ENCODE results near the gene RHBG.

DNA sequence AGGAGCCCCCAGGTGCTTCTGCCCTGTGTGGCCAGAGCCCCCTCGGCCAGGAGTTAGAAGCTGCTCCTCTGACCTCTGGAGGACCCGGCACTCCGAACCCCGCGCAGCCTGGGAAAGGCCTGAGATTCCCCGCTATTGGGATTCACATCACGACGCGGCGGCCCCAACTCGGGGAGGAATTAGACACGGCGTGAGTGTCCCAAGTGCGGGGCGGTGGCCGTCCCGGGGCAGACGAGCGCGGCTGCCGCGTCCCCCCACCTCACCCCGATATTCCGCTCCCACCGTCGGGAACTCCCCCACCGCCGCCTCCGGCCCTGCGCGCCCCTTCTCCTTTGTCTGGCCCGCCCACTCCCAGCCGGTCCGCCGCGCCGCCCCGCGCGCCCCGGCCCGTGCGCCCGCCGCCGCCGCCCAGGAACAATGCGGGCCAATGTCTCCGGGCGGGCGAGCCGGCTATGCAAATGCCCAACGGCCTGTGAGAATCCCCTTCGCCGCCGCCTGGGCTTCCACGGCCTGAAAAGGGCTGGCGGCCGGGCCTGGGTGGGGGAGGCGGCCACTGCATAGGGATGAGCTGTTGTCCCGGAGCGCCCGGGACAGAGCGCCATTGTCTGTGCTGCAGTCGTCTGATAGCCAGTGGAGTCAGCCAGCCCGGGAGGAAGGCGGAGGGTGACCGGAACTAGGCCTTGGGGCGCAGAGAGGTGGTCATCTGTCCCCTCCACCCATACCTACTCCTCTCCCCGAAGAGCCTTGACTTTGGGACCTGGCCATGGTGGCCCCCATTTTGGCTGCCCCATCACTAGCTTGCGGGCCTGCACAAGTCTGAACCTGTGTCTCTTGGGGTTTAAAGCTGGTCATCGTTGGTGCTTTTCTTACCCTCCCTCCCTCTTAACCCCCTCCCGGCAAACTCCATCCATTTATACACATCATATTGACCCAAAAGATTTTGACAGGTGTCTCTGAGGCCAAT lies 19.4 kb downstream of the RHBG start:
- no peak for TF ChIP-seq POLR2A (IDR thresholded peaks at IDR 0.05)
- TF ChIP-seq, protein P1, sequence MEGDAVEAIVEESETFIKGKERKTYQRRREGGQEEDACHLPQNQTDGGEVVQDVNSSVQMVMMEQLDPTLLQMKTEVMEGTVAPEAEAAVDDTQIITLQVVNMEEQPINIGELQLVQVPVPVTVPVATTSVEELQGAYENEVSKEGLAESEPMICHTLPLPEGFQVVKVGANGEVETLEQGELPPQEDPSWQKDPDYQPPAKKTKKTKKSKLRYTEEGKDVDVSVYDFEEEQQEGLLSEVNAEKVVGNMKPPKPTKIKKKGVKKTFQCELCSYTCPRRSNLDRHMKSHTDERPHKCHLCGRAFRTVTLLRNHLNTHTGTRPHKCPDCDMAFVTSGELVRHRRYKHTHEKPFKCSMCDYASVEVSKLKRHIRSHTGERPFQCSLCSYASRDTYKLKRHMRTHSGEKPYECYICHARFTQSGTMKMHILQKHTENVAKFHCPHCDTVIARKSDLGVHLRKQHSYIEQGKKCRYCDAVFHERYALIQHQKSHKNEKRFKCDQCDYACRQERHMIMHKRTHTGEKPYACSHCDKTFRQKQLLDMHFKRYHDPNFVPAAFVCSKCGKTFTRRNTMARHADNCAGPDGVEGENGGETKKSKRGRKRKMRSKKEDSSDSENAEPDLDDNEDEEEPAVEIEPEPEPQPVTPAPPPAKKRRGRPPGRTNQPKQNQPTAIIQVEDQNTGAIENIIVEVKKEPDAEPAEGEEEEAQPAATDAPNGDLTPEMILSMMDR (IDR thresholded peaks at IDR 0.05) = no peak
